H1 (cell line): ENCODE results near the gene ARSA. TPM values are rescaled to one million over a fixed set of nuclear protein-coding genes. Genes with fewer than 3 reads are reported as not detected.

Experiments used
- CTCF ChIA-PET: fragments of 300-600 bp; sonication (Branson Sonifier 250); formaldehyde crosslinking; loops from one replicate; lab custom pipeline; 2021; ENCODE audit not compliant: partially characterized antibody; lab: Charles Lee
- POLR2A ChIA-PET: fragments of 300-600 bp; sonication (Branson Sonifier 250); formaldehyde crosslinking; loops from one replicate; lab custom pipeline; 2021; ENCODE audit warnings: inconsistent platforms; ENCODE audit not compliant: partially characterized antibody; lab: Charles Lee
- DNase-seq, 2 experiments: peaks; one replicate each; pipeline versions ENCODE4 v3.0.0 to v3.0.0-alpha.2; 2010 to 2022; ENCODE audit warnings: low spot score in 2 of 2, low read depth in 1 of 2, mixed read lengths in 1 of 2
- FAIRE-seq: peaks from 2 replicates; lab custom pipeline; 2011; peaks lifted over from hg19 to GRCh38; lab: Jason Lieb, UNC
- H2AFZ ChIP-seq: 2 replicates; pipeline ENCODE4 v1.8.1; 2012; ENCODE audit warnings: low read length, inconsistent platforms
- H2AK5ac ChIP-seq: 2 replicates; pipeline ENCODE4 v1.6.1; 2013; ENCODE audit warnings: low read depth, low read length
- H2BK120ac ChIP-seq: replicated peaks from 2 replicates; pipeline ENCODE3; 2013; ENCODE audit warnings: low read depth, low read length, inconsistent platforms
- H2BK12ac ChIP-seq: 2 replicates; pipeline ENCODE4 v1.6.1; 2013; ENCODE audit warnings: low read depth, low read length
- H2BK15ac ChIP-seq: 2 replicates; pipeline ENCODE4 v1.6.1; 2013; ENCODE audit warnings: low read length
- H2BK20ac ChIP-seq: 2 replicates; pipeline ENCODE4 v1.6.1; 2013; ENCODE audit warnings: low read length
- H2BK5ac ChIP-seq: 2 replicates; pipeline ENCODE4 v1.6.1; 2013; ENCODE audit warnings: low read depth, low read length
- H3K14ac ChIP-seq: 2 replicates; pipeline ENCODE4 v1.6.1; 2013; ENCODE audit warnings: inconsistent platforms; ENCODE audit not compliant: insufficient read length
- H3K18ac ChIP-seq: 2 replicates; pipeline ENCODE4 v1.6.1; 2013; ENCODE audit warnings: low read length; ENCODE audit errors: extremely low read depth
- H3K23ac ChIP-seq: 2 replicates; pipeline ENCODE4 v1.6.1; 2013; ENCODE audit warnings: inconsistent platforms; ENCODE audit not compliant: insufficient read length
- H3K23me2 ChIP-seq: 2 replicates; pipeline ENCODE4 v1.6.1; 2013; ENCODE audit warnings: low read depth, low read length
- H3K27ac ChIP-seq: 2 replicates; pipeline ENCODE4 v1.6.1; 2011; ENCODE audit warnings: low read depth, low read length, inconsistent platforms
- H3K27me3 ChIP-seq, 4 experiments: replicated peaks in 1 of 4; 1 replicate in 1 of 4; 2 replicates in 3 of 4; pipeline versions ENCODE4 v1.6.1 to v1.8.1; 2011 to 2013; ENCODE audit warnings: low read length in 3 of 4, mild to moderate bottlenecking in 3 of 4, inconsistent platforms in 2 of 4, mixed read lengths in 2 of 4, moderate library complexity in 1 of 4; ENCODE audit not compliant: control insufficient read depth in 3 of 4, insufficient read depth in 3 of 4; ENCODE audit errors: extremely low read depth in 1 of 4
- H3K36me3 ChIP-seq, 4 experiments: 2 replicates each; pipeline versions ENCODE4 v1.6.1 to v1.8.1; 2011 to 2013; ENCODE audit warnings: mild to moderate bottlenecking in 4 of 4, low read length in 3 of 4, moderate library complexity in 2 of 4, control low read depth in 1 of 4, inconsistent platforms in 1 of 4; ENCODE audit not compliant: insufficient read depth in 4 of 4, control insufficient read depth in 2 of 4
- H3K4ac ChIP-seq: replicated peaks from 2 replicates; pipeline ENCODE3; 2013; ENCODE audit warnings: low read length, low read depth, mixed read lengths, inconsistent platforms; ENCODE audit not compliant: insufficient read length
- H3K4me1 ChIP-seq, 4 experiments: replicated peaks in 1 of 4; 1 replicate in 1 of 4; 2 replicates in 3 of 4; pipeline versions ENCODE4 v1.6.1 to v1.8.1; 2011 to 2013; ENCODE audit warnings: low read length in 3 of 4, inconsistent platforms in 2 of 4, mixed read lengths in 1 of 4; ENCODE audit not compliant: insufficient read depth in 4 of 4, control insufficient read depth in 3 of 4
- H3K4me2 ChIP-seq, 2 experiments: 2 replicates each; pipeline versions ENCODE4 v1.6.1 to v1.8.1; 2011 to 2013; ENCODE audit warnings: low read depth in 2 of 2, low read length in 2 of 2, control low read depth in 1 of 2, inconsistent platforms in 1 of 2, mild to moderate bottlenecking in 1 of 2; ENCODE audit not compliant: insufficient read depth in 1 of 2
- H3K4me3 ChIP-seq, 4 experiments: fragments of 200-600, 300-600 bp in 1 of 4; sonication (generic), shearing (Covaris generic), sonication (Bioruptor Twin) in 1 of 4; 2 replicates each; pipeline versions ENCODE4 v1.5.1 to v1.8.1; 2011 to 2016; ENCODE audit warnings: low read length in 4 of 4, low read depth in 3 of 4, control low read depth in 2 of 4, inconsistent platforms in 2 of 4, mild to moderate bottlenecking in 2 of 4, mixed read lengths in 1 of 4, moderate library complexity in 1 of 4; ENCODE audit not compliant: insufficient read depth in 2 of 4; ENCODE audit errors: extremely low read depth in 1 of 4
- H3K56ac ChIP-seq: replicated peaks from 2 replicates; pipeline ENCODE3; 2013; ENCODE audit warnings: low read depth, mild to moderate bottlenecking, mixed read lengths, low read length, inconsistent platforms; ENCODE audit not compliant: insufficient read length
- H3K79me1 ChIP-seq: 2 replicates; pipeline ENCODE4 v1.6.1; 2013; ENCODE audit warnings: low read depth, low read length, control low read depth
- H3K79me2 ChIP-seq, 2 experiments: 2 replicates each; pipeline versions ENCODE4 v1.6.1 to v1.8.1; 2012 to 2013; ENCODE audit warnings: low read length in 2 of 2, mild to moderate bottlenecking in 2 of 2, inconsistent platforms in 1 of 2; ENCODE audit not compliant: insufficient read depth in 2 of 2, control insufficient read depth in 1 of 2
- H3K9ac ChIP-seq, 4 experiments: replicated peaks in 1 of 4; 1 replicate in 1 of 4; 2 replicates in 3 of 4; pipeline versions ENCODE4 v1.6.1 to v1.8.1; 2011 to 2013; ENCODE audit warnings: low read depth in 3 of 4, low read length in 3 of 4, control low read depth in 2 of 4, mild to moderate bottlenecking in 2 of 4, moderate library complexity in 2 of 4, inconsistent platforms in 1 of 4; ENCODE audit errors: extremely low read depth in 1 of 4
- H3K9me3 ChIP-seq, 2 experiments: 2 replicates each; pipeline versions ENCODE4 v1.6.1 to v1.8.1; 2012 to 2013; ENCODE audit warnings: mild to moderate bottlenecking in 2 of 2, moderate library complexity in 2 of 2, control low read depth in 1 of 2, inconsistent platforms in 1 of 2, low read depth in 1 of 2, low read length in 1 of 2, mixed read lengths in 1 of 2; ENCODE audit not compliant: insufficient read depth in 2 of 2
- H4K20me1 ChIP-seq, 2 experiments: replicated peaks in 1 of 2; 2 replicates each; pipeline versions ENCODE3 to v1.8.1; 2011 to 2013; ENCODE audit warnings: inconsistent platforms in 2 of 2, low read length in 2 of 2, mild to moderate bottlenecking in 1 of 2; ENCODE audit not compliant: insufficient read depth in 2 of 2, control insufficient read depth in 1 of 2
- H4K5ac ChIP-seq: 2 replicates; pipeline ENCODE4 v1.6.1; 2013; ENCODE audit warnings: low read length, low read depth, mixed read lengths, inconsistent platforms; ENCODE audit not compliant: insufficient read length
- H4K8ac ChIP-seq: 2 replicates; pipeline ENCODE4 v1.8.0; 2013; ENCODE audit warnings: mild to moderate bottlenecking, moderate library complexity, low read length, inconsistent platforms; ENCODE audit not compliant: insufficient read depth; ENCODE audit errors: extremely low read depth
- H4K91ac ChIP-seq: replicated peaks from 2 replicates; pipeline ENCODE3; 2013; ENCODE audit warnings: low read length, mixed read lengths, inconsistent platforms; ENCODE audit not compliant: insufficient read length
- GABPA ChIP-seq: IDR thresholded peaks from 2 replicates; pipeline ENCODE4 v1.6.1; 2011; ENCODE audit warnings: mild to moderate bottlenecking, low read length, moderate library complexity, borderline replicate concordance; ENCODE audit not compliant: insufficient read depth
- HDAC6 ChIP-seq: IDR thresholded peaks from one replicate; pipeline ENCODE4 v1.7.1; 2012; ENCODE audit warnings: low read depth, mild to moderate bottlenecking, inconsistent platforms, low read length, moderate library complexity
- KDM4A ChIP-seq: IDR thresholded peaks from one replicate; pipeline ENCODE4 v1.7.1; 2012; ENCODE audit warnings: low read depth, mild to moderate bottlenecking, moderate library complexity, low read length, inconsistent platforms; ENCODE audit not compliant: severe bottlenecking
- SIN3A ChIP-seq, 2 experiments: IDR thresholded peaks in 1 of 2; conservative IDR thresholded peaks in 1 of 2; 2 replicates each; pipeline ENCODE4 v1.6.1; 2011 to 2012; ENCODE audit warnings: low read length in 2 of 2, improper control_type of control experiment in 1 of 2, low read depth in 1 of 2, mild to moderate bottlenecking in 1 of 2
- WGBS, 2 experiments: shearing (Covaris generic) in 1 of 2; methylation state at CpG; one replicate each; pipeline versions ENCODE4 v1.1.6 to v1.1.7; 2013 to 2015; ENCODE audit warnings: low lambda C conversion rate in 2 of 2, mixed read lengths in 2 of 2, inconsistent platforms in 1 of 2, low coverage in 1 of 2, missing lambda C conversion rate in 1 of 2; ENCODE audit not compliant: insufficient replicate concordance in 2 of 2, insufficient coverage in 1 of 2, insufficient read length in 1 of 2; ENCODE audit errors: extremely low coverage in 1 of 2, missing lambda C conversion rate in 1 of 2; 5-methylcytosine and 5-hydroxymethylcytosine counted together
- polyA plus RNA-seq, 7 experiments: library from polyadenylated mRNA; depleted of rRNA in 3 of 7; stranded (reverse) in 5 of 7; unstranded in 2 of 7; fragments of >200 nt in 5 of 7; fragments of 200-250 nt in 2 of 7; gene quantifications; 1 replicate in 5 of 7; 2 replicates in 1 of 7; 4 replicates in 1 of 7; pipeline versions ENCODE4 v1.2.1 to v1.2.3, GENCODE V29; 2011 to 2013; ENCODE audit warnings: missing spikeins in 2 of 7, mixed read lengths in 2 of 7
- total RNA-seq: library from RNA; stranded (reverse); fragmentation: NEBNext Ultra II Directional; extraction: Animal tissue kit (Norgen Biotek cat#: 25700); gene quantifications from 2 replicates; pipeline ENCODE4 v1.2.1, GENCODE V29; 2021

The ARSA gene
- total and polyA plus RNA-seq, 2 of the 8 experiments (the other 6 are each of a cell fraction or from before 2014, with no cell fraction given) = 9.8 to 10.1 TPM

- Histone ChIP-seq H3K79me2 (peaks cover 0 to 7% of the 10 kb centered on the region in 2 experiments; a peak in 1 of 4 replicates), H2BK5ac (peak overlapping the region; percentile 44; the same call in 1 of the 2 replicates), H3K27ac (no peak overlapping the region; the same call in 1 of the 2 replicates), H2BK120ac (no peak overlapping the region), H4K5ac (no peak overlapping the region), H3K27me3 (no peaks in the 10 kb centered on the region), H3K9ac (peak overlapping the region; percentile 62 to 78 (median 64)), H4K8ac (no peak overlapping the region), H4K91ac (no peak overlapping the region), H3K23ac (no peak overlapping the region), H2BK15ac (no peak overlapping the region)
- no peak for FAIRE-seq
- CTCF ChIA-PET = interaction anchor here (1.6 kb wide), 1 partner anchor 44 kb away, joined by 5 read pairs; no protein-coding TSS in a partner anchor
- 0 out of 2 replicates have a peak, but pooled peaks have one; percentile 57 for TF ChIP-seq GABPA
- TF ChIP-seq KDM4A = peak; percentile 14
- TF ChIP-seq SIN3A (conservative IDR thresholded peaks at IDR 0.05 in 1 of 2, IDR thresholded peaks at IDR 0.05 in 1 of 2; ENCODE audit: low read depth in 1 of 2, low read length in 2 of 2) = peak in 1 of 2 experiments; percentile 44; a peak in 1 of 4 replicates
- no peak for TF ChIP-seq HDAC6
- TF ChIP-seq, all 59 proteins: peak for 3
- Histone ChIP-seq H3K36me3 (peaks cover 0 to 9% (median 4%) of the 10 kb centered on the region in 4 experiments; a peak in 5 of 8 replicates), H3K56ac (no peak overlapping the region), H3K4me3 (peak overlapping the region; percentile 72 to 91 (median 80)), H2AFZ (no peak overlapping the region), H3K4ac (no peak overlapping the region), H3K4me2 (peak overlapping the region; percentile 95 to 96), H2BK20ac (no peak overlapping the region), H3K14ac (no peak overlapping the region), H3K9me3 (no peaks in the 10 kb centered on the region), H3K23me2 (peaks cover 10% of the 10 kb centered on the region; the same call in 1 of the 2 replicates), H2BK12ac (no peak overlapping the region), H3K4me1 (peaks cover 4 to 15% (median 7%) of the 10 kb centered on the region in 4 experiments), H3K79me1 (peaks cover 7% of the 10 kb centered on the region; the same call in 1 of the 2 replicates), H3K18ac (peak overlapping the region; percentile 71), H4K20me1 (peaks cover 0 to 3% of the 10 kb centered on the region in 2 experiments), H2AK5ac (no peak overlapping the region)
- POLR2A ChIA-PET = interaction anchor here (0.9 to 2.6 kb wide), 2 partner anchors 18 to 20 kb away, joined by 3 to 15 read pairs; partner anchors contain the start of gene SYCE3
- 13% methylated on average over 30 of the region's 37 CpGs; no CpG with 5 or more reads in 1 of the 2 experiments for WGBS, 2 experiments
- DNase-seq = no peak
Observed at GRCh38 chr22:50583294-50583861, 44.6 kb downstream of the ARSA start.
